Measurements from ENCODE around the gene ANKIB1. TPM values are rescaled to one million over a fixed set of nuclear protein-coding genes. Genes with fewer than 3 reads are reported as not detected.

Gene ANKIB1
- total RNA-seq, 1 donor from 2014 or later = 50.1 TPM

DNA sequence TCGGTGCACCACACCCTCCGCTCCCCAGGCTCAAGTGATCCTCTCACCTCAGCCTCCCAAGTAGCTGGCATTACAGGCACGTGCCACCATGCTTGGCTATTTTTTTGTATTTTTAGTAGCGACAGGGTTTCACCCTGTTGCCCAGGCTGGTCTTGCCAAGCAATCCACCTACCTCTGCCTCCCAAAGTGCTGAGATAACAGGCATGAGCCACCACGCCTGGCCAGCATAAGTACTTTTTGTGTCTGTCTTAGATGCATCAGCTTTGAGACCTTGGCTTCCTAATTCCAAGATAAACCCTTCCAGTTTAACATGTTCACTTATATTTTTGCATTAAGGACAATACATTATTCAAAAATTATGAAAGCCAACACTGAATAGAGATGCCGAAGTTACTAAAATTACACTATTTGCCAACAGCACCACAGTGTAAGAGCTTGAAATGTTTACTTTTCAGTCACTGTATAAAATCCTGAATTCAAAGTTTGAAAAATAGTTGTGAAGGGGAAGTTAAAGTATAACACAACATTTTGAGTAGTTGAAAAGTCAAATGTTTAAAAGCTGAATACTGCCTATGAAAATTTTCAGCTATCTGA is 36.5 kb downstream of the ANKIB1 start:
- Histone ChIP-seq H3K4me1 (no peaks in the 10 kb centered on the region), H3K4me3 (no peak overlapping the region), H3K27ac (no peak overlapping the region), H3K36me3 (no peaks in the 10 kb centered on the region), H3K27me3 (no peaks in the 10 kb centered on the region), H3K9me3 (peaks cover 7% of the 10 kb centered on the region)
- DNase-seq (no peak), ATAC-seq (no peak)
- TF ChIP-seq, protein P1, sequence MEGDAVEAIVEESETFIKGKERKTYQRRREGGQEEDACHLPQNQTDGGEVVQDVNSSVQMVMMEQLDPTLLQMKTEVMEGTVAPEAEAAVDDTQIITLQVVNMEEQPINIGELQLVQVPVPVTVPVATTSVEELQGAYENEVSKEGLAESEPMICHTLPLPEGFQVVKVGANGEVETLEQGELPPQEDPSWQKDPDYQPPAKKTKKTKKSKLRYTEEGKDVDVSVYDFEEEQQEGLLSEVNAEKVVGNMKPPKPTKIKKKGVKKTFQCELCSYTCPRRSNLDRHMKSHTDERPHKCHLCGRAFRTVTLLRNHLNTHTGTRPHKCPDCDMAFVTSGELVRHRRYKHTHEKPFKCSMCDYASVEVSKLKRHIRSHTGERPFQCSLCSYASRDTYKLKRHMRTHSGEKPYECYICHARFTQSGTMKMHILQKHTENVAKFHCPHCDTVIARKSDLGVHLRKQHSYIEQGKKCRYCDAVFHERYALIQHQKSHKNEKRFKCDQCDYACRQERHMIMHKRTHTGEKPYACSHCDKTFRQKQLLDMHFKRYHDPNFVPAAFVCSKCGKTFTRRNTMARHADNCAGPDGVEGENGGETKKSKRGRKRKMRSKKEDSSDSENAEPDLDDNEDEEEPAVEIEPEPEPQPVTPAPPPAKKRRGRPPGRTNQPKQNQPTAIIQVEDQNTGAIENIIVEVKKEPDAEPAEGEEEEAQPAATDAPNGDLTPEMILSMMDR (IDR thresholded peaks at IDR 0.05) = no peak
- intact Hi-C loops (cut with DNase I) = no loop called here

DNA sequence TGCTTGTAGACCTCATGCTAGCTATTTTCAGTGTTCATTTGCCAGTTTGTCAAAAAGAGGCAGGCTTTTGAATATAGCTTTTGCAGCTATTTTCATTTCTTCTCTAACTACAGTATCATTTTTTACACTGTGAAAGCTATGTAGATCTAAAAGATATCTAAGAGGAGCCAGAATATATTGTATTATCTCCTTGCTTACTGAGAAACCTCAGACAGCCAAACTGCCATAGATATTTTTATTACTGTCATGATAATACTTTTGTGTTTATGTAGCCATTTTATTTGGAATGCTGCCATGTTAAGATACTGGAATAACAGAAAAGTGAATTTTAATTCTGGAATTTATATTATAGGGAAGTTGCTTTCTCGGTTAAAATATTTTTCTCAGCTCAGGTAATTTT is 37.2 kb downstream of the ANKIB1 start:
- intact Hi-C loops (cut with DNase I) = no loop called here
- Histone ChIP-seq H3K9me3 (peaks cover 7% of the 10 kb centered on the region), H3K4me1 (no peaks in the 10 kb centered on the region), H3K36me3 (no peaks in the 10 kb centered on the region), H3K27me3 (no peaks in the 10 kb centered on the region), H3K4me3 (no peak overlapping the region), H3K27ac (no peak overlapping the region)
- TF ChIP-seq, protein P1 (IDR thresholded peaks at IDR 0.05) = no peak
- ATAC-seq (no peak), DNase-seq (no peak)

DNA sequence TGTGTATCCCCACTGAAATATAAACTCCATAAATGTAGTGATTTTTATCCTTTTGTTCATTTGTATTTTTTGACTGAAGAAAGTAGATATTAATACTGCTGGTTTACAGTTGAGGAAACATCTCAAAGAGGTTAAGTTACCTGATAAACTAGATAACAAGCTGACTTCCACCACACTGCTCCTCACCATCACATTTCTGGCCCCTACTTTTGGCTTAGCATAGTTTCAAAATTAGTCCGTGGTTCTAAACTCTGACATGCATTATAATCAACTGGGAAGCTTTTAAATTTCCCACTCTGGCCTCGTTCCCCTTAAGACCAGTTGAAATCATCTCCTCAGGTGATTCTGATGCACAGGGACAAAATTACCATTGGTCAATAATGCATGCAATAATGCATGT is 43.5 kb downstream of the ANKIB1 start:
- no peaks in the 10 kb centered on the region for H3K27me3 ChIP-seq
- DNase-seq (no peak), ATAC-seq (no peak)
- no peaks in the 10 kb centered on the region for H3K36me3 ChIP-seq
- H3K9me3 ChIP-seq = no peaks in the 10 kb centered on the region
- H3K4me3 ChIP-seq = no peak overlapping the region
- intact Hi-C loops (cut with DNase I) = no loop called here
- H3K4me1 ChIP-seq = peaks cover 11% of the 10 kb centered on the region
- TF ChIP-seq, protein P1 (IDR thresholded peaks at IDR 0.05) = no peak
- H3K27ac ChIP-seq = no peak overlapping the region

DNA sequence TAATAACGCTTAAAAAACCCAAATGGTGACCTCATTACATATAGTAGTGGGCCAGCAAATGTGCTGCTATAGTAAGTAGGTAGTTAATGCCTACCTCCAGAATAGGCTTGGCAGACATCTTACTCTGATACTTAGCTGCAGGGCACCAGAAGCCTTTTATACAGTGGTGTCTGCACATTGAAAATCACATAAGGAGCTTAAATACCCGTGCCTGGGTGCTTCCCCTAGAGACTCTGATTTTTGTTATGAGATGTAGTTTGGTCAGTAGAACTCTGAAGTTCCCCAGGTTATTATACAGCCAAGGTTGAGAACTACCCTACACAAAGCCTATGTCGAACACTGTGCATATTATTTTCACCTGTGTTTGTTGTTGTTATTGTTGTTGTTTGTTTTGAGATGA is 47.2 kb downstream of the ANKIB1 start:
- H3K27ac ChIP-seq = no peak overlapping the region
- no peak for DNase-seq
- H3K27me3 ChIP-seq = no peaks in the 10 kb centered on the region
- intact Hi-C loops (cut with DNase I) = no loop called here
- no peaks in the 10 kb centered on the region for H3K9me3 ChIP-seq
- TF ChIP-seq, protein P1 (IDR thresholded peaks at IDR 0.05) = no peak
- H3K4me3 ChIP-seq = no peak overlapping the region
- H3K4me1 ChIP-seq = peaks cover 11% of the 10 kb centered on the region
- ATAC-seq = no peak
- H3K36me3 ChIP-seq = no peaks in the 10 kb centered on the region

DNA sequence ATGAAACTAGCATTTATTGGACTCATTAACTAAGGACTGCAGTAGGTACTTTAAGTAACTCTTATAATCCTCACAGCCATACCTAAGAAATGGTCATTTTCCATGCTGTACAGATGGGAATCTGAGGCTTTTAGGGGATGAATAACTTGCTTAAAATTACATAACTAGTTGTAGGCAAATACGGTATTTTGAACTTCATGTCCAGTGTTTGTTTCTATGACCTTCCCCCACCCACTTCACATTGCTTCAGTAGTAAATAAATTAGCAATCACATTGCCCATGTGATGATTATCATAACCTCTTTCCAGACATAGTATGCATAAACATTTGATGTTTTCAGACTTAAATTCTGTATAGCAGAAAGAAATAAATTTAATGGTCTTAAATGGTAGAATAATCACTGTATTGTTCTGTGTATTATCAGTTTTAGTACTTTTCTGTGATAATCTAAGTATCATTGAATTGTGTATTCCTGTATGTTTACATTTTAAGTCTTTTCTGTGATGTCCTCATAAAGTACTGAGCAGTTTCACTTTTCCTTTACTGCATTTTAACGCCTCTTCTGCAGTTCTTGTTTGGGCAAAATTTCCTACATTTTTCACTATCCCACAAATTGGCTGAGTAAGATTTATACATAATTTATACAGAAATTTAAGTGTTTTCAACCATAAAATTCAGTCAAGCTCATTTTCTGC is 48.3 kb downstream of the ANKIB1 start:
- TF ChIP-seq, protein P1 (IDR thresholded peaks at IDR 0.05) = no peak
- H3K4me3 ChIP-seq = peak overlapping the region; percentile 18
- ATAC-seq (no peak), DNase-seq (no peak)
- H3K36me3 ChIP-seq = no peaks in the 10 kb centered on the region
- no peaks in the 10 kb centered on the region for H3K27me3 ChIP-seq
- peak overlapping the region; percentile 15 for H3K27ac ChIP-seq
- H3K9me3 ChIP-seq = no peaks in the 10 kb centered on the region
- H3K4me1 ChIP-seq = peaks cover 11% of the 10 kb centered on the region
- intact Hi-C loops (cut with DNase I) = no loop called here
